HepG2 (cell line): ENCODE data around the gene ZNF22. TPM values are rescaled to one million over a fixed set of nuclear protein-coding genes. Genes with fewer than 3 reads are reported as not detected.

ENCODE experiments used
- MTA3 ChIP-seq: sonication (generic); formaldehyde crosslinking; IDR thresholded peaks from 2 replicates; pipeline ENCODE4 v1.4.0; 2020; ENCODE audit warnings: missing genetic modification reagents
- NFE2L2 ChIP-seq: fragments of 150-350 bp; IDR thresholded peaks from 2 replicates; pipeline ENCODE4 v1.6.1; 2014; ENCODE audit warnings: low read length
- PLRG1 ChIP-seq: fragments of 450-650 bp; conservative IDR thresholded peaks from 2 replicates; pipeline ENCODE4 v1.6.1; 2016
- RELA ChIP-seq: sonication (generic); formaldehyde crosslinking; IDR thresholded peaks from 2 replicates; pipeline ENCODE4 v1.4.0; 2020; ENCODE audit warnings: missing genetic modification reagents
- SRSF4 ChIP-seq: fragments of 200-400 bp; formaldehyde crosslinking; IDR thresholded peaks from one replicate; pipeline ENCODE4 v1.6.1; 2018; ENCODE audit warnings: mild to moderate bottlenecking, low read depth, low read length, moderate library complexity; ENCODE audit not compliant: poor library complexity, severe bottlenecking
- U2AF2 ChIP-seq: fragments of 200-400 bp; formaldehyde crosslinking; IDR thresholded peaks from 2 replicates; pipeline ENCODE4 v1.6.1; 2017; ENCODE audit warnings: low read depth, mild to moderate bottlenecking, low read length
- WIZ ChIP-seq: sonication (generic); formaldehyde crosslinking; IDR thresholded peaks from 2 replicates; pipeline ENCODE4 v1.5.1; 2020; ENCODE audit warnings: mild to moderate bottlenecking, missing genetic modification reagents
- ZFP36L1 ChIP-seq: sonication (generic); formaldehyde crosslinking; IDR thresholded peaks from 2 replicates; pipeline ENCODE4 v1.8.0; 2022; ENCODE audit warnings: mild to moderate bottlenecking, missing genetic modification reagents, moderate library complexity
- ZFX ChIP-seq: sonication (generic); formaldehyde crosslinking; IDR thresholded peaks from 2 replicates; pipeline ENCODE4 v1.4.0; 2020; ENCODE audit warnings: mild to moderate bottlenecking, low read depth, missing genetic modification reagents, moderate library complexity
- ZNF121 ChIP-seq: sonication (generic); formaldehyde crosslinking; IDR thresholded peaks from 2 replicates; pipeline ENCODE4 v1.5.0; 2020; ENCODE audit warnings: mild to moderate bottlenecking, missing genetic modification reagents
- ZNF136 ChIP-seq: sonication (generic); formaldehyde crosslinking; IDR thresholded peaks from 2 replicates; pipeline ENCODE4 v1.8.1; 2022; ENCODE audit warnings: low read depth, mild to moderate bottlenecking, moderate library complexity, missing genetic modification reagents
- ZNF382 ChIP-seq: sonication (generic); formaldehyde crosslinking; IDR thresholded peaks from 2 replicates; pipeline ENCODE4 v1.5.0; 2020; ENCODE audit warnings: missing genetic modification reagents, mild to moderate bottlenecking, borderline replicate concordance
- ZNF615 ChIP-seq: sonication (generic); formaldehyde crosslinking; IDR thresholded peaks from 2 replicates; pipeline ENCODE4 v1.5.0; 2020; ENCODE audit warnings: mild to moderate bottlenecking, missing genetic modification reagents, borderline replicate concordance
- ZNF672 ChIP-seq: sonication (generic); formaldehyde crosslinking; IDR thresholded peaks from 2 replicates; pipeline ENCODE4 v1.8.1; 2022; ENCODE audit warnings: missing genetic modification reagents
- ZNF839 ChIP-seq: sonication (generic); formaldehyde crosslinking; IDR thresholded peaks from 2 replicates; pipeline ENCODE4 v1.4.0; 2020; ENCODE audit warnings: missing genetic modification reagents, mild to moderate bottlenecking, borderline replicate concordance
- ZSCAN20 ChIP-seq: sonication (generic); formaldehyde crosslinking; IDR thresholded peaks from 2 replicates; pipeline ENCODE4 v1.4.0; 2020; ENCODE audit warnings: missing genetic modification reagents, mild to moderate bottlenecking, borderline replicate concordance
- polyA plus RNA-seq, 8 experiments: library from polyadenylated mRNA; depleted of rRNA in 3 of 8; stranded (reverse) in 7 of 8; unstranded in 1 of 8; fragments of >200 nt; fragmentation: Illumina TruSeq in 4 of 8; extraction: Trizol in 4 of 8; gene quantifications; 2 replicates each; pipeline versions ENCODE4 v1.2.1 to v1.2.3, GENCODE V29; 2011 to 2016; ENCODE audit warnings: low read depth in 4 of 8, missing spikeins in 1 of 8, mixed read lengths in 1 of 8; ENCODE audit not compliant: insufficient read depth in 1 of 8
- total RNA-seq, 5 experiments: library from RNA; depleted of rRNA; stranded (reverse); fragments of >200 nt; fragmentation: Illumina TruSeq; extraction: Trizol; gene quantifications; 2 replicates each; pipeline ENCODE4 v1.2.3, GENCODE V29; 2016; ENCODE audit warnings: low read depth in 1 of 5
- TF ChIP-seq, protein P1 (sequence below): sonication (generic); formaldehyde crosslinking; IDR thresholded peaks from 2 replicates; pipeline ENCODE4 v1.4.0; 2020; ENCODE audit warnings: mild to moderate bottlenecking, low read depth, missing genetic modification reagents
- TF ChIP-seq, protein P2 (sequence below): sonication (generic); formaldehyde crosslinking; IDR thresholded peaks from 2 replicates; pipeline ENCODE4 v1.4.0; 2020; ENCODE audit warnings: missing genetic modification reagents; ENCODE audit errors: not compliant biosample characterization
- TF ChIP-seq, protein P3 (sequence below): sonication (generic); formaldehyde crosslinking; conservative IDR thresholded peaks from 2 replicates; pipeline ENCODE4 v1.5.0; 2020; ENCODE audit warnings: missing genetic modification reagents
- TF ChIP-seq, protein P4 (sequence below): sonication (generic); formaldehyde crosslinking; IDR thresholded peaks from 2 replicates; pipeline ENCODE4 v1.8.1; 2023; ENCODE audit warnings: missing genetic modification reagents, mild to moderate bottlenecking, borderline replicate concordance
- TF ChIP-seq, protein P5 (sequence below): sonication (generic); formaldehyde crosslinking; IDR thresholded peaks from 2 replicates; pipeline ENCODE4 v1.5.0; 2020; ENCODE audit warnings: mild to moderate bottlenecking, missing genetic modification reagents, borderline replicate concordance
- TF ChIP-seq, protein P6 (sequence below): sonication (generic); formaldehyde crosslinking; IDR thresholded peaks from 2 replicates; pipeline ENCODE4 v1.9.0; 2021; ENCODE audit warnings: missing genetic modification reagents, mild to moderate bottlenecking, borderline replicate concordance

ZNF22 gene
- total and polyA plus RNA-seq, 2 of the 13 experiments (the other 11 are each of a cell fraction or from before 2014, with no cell fraction given) = 0.40 to 1.3 TPM

DNA sequence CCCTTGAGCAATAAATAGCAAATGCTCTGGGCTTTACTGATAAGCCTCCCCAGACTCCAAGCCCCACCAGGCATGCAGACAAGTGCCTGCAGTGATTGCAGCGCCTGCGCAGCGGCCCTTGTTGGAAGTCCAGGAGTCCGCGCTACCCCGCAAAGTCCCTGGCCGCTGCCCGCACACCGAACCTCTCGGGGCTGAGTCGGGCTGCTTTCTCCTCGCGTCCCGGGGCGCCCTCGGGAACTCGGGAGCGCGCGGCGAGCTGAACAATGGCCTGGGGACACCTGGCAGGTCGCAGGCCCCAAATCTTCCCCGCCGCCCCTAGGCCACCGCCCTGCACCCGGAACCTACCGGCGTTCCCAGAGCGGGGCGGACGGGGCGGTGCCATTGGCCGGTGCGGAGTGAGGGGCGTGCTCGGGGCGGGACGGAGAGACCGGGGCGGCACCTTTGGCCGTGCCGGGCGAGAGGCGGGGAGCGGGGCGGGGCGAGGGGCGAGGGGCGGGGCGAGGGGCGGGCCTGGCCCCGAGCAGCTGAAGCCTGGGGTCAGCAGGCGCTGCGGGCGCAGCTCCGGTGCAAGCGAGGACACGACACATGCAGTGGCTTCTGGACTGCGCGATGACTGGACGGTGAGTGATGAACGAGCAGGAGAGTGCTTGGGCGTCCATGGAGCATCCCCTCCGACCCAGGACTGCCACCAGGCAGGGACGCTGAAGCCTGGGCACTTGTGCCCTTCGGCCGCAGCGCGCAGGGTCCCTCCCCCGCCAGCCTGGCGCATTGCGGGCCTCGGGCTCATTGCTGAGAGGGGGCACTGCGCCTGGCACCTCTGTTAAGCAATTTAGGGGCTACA is 41.3 kb upstream of the ZNF22 start, which contains the start of gene RASSF4 (continued):
- TF ChIP-seq, protein P1, sequence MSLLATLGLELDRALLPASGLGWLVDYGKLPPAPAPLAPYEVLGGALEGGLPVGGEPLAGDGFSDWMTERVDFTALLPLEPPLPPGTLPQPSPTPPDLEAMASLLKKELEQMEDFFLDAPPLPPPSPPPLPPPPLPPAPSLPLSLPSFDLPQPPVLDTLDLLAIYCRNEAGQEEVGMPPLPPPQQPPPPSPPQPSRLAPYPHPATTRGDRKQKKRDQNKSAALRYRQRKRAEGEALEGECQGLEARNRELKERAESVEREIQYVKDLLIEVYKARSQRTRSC (CRISPR knock-in tag) = no peak
- TF ChIP-seq ZNF615 (0 out of 2 replicates have a peak, but pooled peaks have one; percentile 58), ZNF121 (no peak), U2AF2 (no peak), ZNF382 (CRISPR knock-in tag) (no peak), ZSCAN20 (CRISPR knock-in tag) (no peak), PLRG1 (no peak), NFE2L2 (no peak), ZFX (CRISPR knock-in tag) (peak; percentile 98), ZFP36L1 (0 out of 2 replicates have a peak, but pooled peaks have one; percentile 31), WIZ (CRISPR knock-in tag) (no peak; the same call in 1 of the 2 replicates), RELA (CRISPR knock-in tag) (no peak), SRSF4 (no peak), MTA3 (CRISPR knock-in tag) (no peak), ZNF672 (CRISPR knock-in tag) (no peak), ZNF839 (no peak), ZNF136 (CRISPR knock-in tag) (no peak)
- TF ChIP-seq, protein P2, sequence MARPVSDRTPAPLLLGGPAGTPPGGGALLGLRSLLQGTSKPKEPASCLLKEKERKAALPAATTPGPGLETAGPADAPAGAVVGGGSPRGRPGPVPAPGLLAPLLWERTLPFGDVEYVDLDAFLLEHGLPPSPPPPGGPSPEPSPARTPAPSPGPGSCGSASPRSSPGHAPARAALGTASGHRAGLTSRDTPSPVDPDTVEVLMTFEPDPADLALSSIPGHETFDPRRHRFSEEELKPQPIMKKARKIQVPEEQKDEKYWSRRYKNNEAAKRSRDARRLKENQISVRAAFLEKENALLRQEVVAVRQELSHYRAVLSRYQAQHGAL (CRISPR knock-in tag) = no peak
- TF ChIP-seq, protein P3, sequence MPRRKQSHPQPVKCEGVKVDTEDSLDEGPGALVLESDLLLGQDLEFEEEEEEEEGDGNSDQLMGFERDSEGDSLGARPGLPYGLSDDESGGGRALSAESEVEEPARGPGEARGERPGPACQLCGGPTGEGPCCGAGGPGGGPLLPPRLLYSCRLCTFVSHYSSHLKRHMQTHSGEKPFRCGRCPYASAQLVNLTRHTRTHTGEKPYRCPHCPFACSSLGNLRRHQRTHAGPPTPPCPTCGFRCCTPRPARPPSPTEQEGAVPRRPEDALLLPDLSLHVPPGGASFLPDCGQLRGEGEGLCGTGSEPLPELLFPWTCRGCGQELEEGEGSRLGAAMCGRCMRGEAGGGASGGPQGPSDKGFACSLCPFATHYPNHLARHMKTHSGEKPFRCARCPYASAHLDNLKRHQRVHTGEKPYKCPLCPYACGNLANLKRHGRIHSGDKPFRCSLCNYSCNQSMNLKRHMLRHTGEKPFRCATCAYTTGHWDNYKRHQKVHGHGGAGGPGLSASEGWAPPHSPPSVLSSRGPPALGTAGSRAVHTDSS (CRISPR knock-in tag) = no peak
- TF ChIP-seq, protein P4, sequence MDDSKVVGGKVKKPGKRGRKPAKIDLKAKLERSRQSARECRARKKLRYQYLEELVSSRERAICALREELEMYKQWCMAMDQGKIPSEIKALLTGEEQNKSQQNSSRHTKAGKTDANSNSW (CRISPR knock-in tag) = no peak
- TF ChIP-seq, protein P5, sequence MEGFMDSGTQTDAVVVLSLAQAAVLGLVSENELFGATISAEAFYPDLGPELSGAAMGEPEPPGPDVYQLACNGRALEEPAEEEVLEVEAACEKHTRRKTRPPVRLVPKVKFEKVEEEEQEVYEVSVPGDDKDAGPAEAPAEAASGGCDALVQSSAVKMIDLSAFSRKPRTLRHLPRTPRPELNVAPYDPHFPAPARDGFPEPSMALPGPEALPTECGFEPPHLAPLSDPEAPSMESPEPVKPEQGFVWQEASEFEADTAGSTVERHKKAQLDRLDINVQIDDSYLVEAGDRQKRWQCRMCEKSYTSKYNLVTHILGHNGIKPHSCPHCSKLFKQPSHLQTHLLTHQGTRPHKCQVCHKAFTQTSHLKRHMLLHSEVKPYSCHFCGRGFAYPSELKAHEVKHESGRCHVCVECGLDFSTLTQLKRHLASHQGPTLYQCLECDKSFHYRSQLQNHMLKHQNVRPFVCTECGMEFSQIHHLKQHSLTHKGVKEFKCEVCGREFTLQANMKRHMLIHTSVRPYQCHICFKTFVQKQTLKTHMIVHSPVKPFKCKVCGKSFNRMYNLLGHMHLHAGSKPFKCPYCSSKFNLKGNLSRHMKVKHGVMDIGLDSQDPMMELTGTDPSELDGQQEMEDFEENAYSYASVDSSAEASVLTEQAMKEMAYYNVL (CRISPR knock-in tag) = no peak
- TF ChIP-seq, protein P6, sequence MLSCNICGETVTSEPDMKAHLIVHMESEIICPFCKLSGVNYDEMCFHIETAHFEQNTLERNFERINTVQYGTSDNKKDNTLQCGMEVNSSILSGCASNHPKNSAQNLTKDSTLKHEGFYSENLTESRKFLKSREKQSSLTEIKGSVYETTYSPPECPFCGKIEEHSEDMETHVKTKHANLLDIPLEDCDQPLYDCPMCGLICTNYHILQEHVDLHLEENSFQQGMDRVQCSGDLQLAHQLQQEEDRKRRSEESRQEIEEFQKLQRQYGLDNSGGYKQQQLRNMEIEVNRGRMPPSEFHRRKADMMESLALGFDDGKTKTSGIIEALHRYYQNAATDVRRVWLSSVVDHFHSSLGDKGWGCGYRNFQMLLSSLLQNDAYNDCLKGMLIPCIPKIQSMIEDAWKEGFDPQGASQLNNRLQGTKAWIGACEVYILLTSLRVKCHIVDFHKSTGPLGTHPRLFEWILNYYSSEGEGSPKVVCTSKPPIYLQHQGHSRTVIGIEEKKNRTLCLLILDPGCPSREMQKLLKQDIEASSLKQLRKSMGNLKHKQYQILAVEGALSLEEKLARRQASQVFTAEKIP (CRISPR knock-in tag) = no peak
